Stimulated activated CD4-positive, alpha-beta T cell treated with anti-CD3 and anti-CD28 coated beads, TNF-alpha, amount 100 ng/mL, for 24 hours (primary cell): ENCODE measurements around the gene HOXA5.

ENCODE experiments used
- DNase-seq, 3 experiments: peaks; one replicate each; pipeline ENCODE4 v3.0.0-alpha.2; 2020; ENCODE audit warnings: low read depth in 3 of 3

Gene HOXA5

DNA sequence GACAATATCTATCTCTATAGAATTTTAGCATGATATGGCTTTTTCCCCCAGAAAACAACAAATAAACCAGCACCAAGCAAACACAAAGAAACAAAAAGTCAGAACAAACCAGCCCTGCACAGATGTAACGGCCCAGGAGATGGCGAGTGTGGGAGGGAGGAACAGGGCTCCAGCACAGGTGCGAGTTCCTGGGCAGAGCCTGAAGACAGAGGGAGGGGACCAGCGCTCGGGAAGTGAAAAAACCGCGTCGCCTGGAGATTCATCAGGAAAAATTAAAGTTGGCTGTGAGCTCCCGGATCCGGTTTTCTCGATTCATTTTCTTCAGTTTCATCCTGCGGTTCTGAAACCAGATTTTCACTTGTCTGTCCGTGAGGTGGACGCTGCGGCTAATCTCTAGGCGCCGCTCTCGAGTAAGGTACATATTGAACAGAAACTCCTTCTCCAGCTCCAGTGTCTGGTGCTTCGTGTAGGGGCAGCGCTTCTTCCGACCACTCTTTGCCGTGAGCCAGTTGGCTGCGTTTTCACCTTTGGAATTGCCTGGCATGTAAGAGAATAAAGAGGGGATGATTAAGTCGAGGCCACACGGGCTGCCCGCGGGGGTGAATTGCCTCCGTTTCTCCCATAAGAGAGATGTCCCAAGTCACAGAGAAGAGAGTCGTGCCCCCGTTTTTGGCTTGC lies 28.3 kb upstream of the HOXA5 start:
- DNase-seq: no peak

DNA sequence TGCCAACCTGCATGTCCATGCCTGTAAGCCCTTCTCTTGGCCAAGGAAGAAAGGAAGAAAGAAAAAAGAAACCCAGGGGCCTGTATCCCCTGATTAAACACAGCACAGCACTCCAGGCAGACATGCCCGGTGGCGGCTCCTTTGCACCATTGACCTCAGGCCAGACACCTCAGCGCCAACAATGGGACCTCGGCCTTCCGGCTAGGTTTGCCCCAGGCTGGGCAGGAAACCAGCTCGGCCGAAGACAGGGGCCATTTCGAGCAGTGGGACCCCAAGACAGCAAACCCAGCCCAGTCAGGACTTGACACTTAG lies 27.8 kb upstream of the HOXA5 start:
- no peak for DNase-seq

DNA sequence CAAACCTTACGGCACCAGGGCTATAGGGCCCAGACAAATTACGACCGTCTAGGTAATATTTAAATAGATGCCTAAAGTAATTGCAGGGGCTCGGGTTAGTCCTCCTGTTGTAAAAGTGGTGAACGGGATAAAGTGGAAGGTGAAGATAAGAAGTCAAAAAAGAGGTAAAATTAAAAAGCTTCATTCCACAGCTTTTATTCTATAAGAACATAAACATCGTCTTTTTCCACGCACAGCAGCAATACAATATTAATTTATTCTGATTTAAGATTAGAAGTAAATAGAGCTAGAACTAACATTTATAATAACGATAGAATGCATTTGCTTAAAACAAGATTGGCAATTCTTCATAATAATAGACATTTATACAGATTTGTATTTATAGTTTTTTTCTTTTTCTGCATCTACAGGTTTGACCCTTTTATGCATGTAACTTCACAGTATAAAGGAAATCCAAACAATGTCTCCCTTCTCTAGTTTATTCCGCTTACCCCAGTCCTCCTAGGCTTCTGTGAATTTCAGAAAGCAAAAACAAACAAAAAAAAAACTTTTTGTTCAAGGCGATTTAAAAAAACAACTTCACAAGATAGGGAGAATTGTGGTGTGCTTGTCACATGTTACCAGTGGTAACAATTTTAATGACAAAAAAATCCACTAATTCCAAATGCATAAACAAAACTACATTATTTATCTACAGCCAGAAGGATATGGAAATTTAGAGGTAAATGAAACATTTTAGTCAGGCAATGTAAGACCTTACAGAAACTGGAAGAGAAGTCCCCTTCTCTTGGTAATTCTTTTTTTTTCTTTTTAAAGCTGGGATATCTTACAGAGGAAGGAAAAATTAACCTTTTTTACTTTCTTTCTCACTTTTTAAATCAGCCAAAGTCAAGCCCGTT lies 27.2 kb upstream of the HOXA5 start:
- DNase-seq: no peak

DNA sequence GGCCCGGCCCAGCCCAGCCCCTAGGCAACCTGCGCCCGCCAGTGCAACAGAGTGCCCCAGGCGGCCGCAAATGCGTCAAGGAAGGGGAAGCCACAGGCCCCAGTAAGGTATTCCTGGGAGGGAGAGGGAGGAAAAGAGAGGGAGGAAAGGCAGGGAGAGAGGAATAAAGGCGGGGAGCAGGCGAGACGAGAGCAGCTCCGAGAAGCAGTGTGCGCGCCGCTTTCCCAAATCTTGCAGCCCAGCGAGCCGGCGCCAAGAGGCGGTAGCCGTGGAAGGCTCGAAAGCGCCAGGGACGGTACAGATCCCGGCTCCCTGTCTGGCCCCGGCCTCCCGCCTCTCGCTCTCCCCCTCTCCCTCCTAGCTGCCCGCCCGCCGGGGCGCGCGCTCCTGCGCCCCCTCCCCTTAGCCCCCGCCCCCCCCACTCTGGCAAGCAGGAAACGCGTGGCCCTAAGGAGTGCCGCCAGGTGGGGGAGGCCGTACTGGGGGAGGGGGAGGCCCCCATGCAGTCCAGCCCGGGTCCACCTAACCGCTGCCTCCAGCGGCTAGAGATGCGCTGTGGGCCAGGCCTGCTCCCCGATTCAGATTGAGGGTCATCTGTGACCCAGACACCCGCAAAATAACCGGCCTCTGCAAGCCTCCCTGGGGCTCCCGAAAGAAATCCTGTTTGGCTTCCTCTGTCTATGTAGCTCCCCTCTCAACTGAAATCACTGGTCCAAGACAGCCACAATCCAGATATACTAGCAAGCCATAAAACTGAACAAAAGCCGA lies 26.4 kb upstream of the HOXA5 start:
- DNase-seq: no peak

DNA sequence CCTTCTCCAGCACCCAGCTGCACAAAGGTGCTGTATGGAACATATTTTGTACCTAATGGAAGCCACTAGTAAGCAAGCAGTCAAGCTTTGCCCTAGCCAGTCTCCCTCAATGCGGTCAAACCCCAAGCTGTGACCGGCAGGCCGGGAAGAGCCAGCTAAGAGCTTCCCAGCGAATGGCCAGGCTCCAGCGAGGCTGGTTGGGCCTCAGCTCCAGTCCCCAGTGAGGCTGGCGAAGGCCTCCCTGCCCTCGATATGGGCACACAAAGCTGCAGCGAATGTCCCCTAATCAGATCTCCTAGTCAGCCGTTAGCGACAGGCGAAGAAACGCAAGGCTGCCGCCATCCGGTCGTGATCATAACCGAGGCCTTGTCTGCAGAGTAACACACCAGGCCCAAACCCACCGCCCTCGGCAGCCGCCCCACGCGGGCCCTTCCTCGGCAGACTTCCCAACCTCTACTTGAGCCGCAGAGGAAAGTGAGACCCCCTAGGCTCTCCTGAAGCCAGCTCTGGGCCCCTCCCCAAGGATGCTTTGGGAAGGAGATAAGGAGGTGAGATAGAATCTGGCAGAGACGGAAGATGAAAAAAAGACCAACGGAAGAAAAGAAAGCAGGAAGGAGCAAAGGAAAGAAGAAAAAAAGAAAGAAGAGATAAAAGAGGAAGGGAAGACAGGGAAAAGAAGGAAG lies 24.9 kb upstream of the HOXA5 start:
- DNase-seq: no peak

DNA sequence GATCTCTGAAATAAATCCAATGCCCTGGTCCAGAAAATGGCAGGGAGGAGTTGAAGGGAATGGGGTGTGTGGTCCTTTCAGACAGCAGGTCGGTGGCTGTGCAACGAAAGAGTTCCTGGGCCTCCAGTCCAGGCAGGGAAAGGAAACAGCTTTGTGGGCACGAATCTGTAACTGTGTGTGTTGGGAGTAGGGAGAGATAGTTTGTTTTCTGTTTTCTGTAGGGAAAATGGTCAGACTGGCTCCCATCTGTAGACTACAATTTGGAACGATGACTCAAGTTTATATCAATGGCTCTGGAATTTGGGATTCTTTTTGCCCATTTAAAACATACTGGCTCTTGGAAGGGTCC lies 24.4 kb upstream of the HOXA5 start:
- DNase-seq: no peak

DNA sequence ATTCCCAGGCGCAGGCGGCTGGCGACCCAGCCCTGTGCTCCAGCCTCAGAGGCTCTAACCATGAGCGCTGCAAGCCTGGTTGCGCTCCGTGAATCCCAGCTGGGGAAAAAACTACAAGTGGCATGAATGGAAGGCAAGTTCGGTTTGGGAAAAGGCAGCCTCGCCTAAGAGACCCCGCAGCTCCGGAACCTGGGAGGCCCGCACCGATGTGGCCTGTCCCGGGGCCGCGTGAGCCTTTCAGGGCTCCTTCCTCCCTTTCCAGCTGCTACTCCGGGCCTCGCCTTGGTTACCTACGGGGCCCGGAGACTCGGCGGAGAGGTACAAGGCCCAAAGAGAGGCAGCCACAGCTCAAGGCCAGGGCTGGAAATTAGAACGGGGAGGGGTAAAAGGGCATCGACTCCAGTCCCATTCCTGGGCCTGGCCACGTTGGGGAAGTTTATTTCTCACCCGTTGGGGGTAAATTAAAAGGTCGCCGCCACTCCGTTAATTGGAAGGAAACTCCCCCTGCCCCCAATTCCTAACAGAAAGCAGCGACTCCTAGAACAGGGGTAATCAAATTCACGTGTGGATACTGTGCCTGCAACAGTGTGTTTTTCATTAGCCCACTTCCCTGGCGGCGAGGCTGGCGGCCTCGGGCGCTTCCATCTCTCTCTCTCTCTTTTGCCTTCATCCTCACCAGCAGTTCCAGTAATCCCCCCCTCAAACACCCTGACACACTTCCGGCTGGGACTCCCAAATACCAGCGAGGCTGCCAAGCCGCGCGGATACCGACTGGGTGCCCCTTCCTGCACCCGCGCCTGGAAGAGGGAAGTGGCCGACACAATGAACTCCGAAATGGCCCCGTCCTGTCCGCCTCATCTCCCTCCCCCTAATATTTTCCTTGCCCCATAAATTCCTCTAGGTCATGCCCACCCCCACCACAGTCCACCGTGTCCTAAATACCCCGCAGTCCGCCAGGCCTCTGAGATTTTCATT lies 23.3 kb upstream of the HOXA5 start:
- no peak for DNase-seq

DNA sequence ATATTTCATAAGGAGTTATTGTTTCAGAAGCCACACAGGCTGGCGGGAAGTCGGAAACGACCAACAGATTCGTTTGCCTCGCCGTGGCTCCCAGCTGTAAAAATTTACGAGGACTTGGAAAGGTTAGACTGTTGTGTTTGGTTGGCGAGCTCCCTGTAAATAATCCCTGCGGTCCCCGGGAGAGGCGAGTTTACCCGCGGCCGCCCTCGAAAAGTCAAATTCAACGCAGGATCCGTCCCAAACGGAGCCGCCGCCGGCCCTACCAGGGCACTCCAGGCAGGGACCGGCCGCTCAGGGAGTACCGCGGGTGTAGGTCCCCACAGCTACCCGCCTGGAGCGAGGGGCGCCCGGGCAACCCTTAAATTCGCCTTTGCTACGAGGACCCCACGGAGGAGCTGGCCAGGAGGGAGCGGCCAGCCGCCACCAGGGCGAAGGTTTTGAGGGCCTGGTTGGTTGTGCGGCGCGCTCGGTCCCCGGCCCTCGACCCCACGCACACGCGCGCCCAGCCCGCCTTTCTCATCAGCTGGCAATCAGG lies 22.6 kb upstream of the HOXA5 start:
- DNase-seq: no peak

DNA sequence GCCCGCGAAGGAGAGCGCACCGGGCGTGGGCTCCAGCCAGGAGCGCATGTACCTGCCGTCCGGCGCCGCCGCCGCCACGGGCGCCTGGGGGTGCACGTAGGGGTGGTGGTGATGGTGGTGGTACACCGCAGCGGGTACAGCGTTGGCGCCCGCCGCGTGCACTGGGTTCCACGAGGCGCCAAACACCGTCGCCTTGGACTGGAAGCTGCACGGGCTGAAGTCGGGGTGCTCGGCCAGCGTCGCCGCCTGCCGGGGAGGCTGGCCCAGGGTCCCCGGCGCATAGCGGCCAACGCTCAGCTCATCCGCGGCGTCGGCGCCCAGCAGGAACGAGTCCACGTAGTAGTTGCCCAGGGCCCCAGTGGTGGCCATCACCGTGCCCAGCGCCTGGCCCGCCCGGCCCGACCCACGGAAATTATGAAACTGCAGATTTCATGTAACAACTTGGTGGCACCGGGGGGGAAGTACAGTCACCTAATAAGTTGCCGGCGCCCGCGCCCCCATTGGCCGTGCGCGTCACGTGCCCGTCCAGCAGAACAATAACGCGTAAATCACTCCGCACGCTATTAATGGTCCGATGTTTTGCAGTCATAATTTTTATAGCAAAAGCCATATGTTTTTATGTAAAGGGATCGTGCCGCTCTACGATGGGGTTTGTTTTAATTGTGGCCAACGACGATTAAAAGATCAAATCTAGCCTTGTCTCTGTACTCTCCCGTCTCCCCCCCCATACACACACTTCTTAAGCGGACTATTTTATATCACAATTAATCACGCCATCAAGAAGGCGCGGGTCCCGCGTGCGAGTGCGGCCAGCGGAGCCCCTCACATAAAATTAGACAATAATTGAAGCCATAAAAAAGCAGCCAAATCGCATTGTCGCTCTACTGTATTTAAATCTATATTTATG lies 21.9 kb upstream of the HOXA5 start, which contains the start of gene HOXA9:
Gene HOXA9 (minus strand): TSS at position 449 of the 907 bp plus-strand sequence. CDS start 80 bp downstream, at position 369.
- DNase-seq: no peak

DNA sequence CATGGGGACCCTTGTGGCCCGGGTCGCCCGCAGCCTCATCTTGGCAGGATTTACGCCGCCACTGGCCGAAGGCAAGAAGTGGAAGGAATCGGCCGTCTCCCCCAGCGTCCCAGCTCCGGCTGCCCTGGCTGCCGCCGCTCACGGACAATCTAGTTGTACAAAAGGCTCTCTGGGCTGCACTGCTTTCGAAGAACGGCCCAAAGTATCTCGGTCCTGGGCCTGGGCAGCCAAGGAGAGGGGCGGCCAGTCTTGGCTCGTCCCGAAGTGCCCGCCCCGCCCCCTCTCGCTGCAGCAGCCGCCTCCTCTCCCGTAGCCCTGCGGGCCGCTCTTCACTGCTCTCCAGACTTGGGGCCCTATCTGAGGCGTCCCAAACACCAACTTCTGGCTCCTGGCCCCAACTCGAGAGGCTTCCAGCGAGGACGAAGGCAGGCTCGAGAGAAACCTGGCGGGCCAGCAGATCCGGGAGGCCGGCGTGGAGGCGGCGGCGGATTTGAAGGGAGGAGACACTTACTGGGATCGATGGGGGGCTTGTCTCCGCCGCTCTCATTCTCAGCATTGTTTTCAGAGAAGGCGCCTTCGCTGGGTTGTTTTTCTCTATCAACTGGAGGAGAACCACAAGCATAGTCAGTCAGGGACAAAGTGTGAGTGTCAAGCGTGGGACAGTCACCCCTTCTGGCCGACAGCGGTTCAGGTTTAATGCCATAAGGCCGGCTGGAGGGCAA lies 21.0 kb upstream of the HOXA5 start:
- DNase-seq: no peak

DNA sequence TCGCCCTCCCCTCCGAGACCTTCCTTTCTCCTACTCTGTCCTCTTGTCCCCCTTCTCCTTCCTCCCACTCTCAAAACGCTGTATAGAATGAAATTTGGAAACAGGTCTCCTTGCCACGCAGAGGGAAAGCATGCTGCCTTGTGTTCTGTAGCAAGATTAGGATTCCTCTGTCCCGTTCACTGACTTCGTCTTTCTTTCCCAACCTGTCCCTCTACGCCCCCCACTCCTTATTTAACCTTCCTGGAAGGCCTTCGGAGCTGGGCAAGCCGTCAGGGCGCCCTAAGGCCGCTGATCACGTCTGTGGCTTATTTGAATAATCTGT lies 20.5 kb upstream of the HOXA5 start:
- DNase-seq: no peak

DNA sequence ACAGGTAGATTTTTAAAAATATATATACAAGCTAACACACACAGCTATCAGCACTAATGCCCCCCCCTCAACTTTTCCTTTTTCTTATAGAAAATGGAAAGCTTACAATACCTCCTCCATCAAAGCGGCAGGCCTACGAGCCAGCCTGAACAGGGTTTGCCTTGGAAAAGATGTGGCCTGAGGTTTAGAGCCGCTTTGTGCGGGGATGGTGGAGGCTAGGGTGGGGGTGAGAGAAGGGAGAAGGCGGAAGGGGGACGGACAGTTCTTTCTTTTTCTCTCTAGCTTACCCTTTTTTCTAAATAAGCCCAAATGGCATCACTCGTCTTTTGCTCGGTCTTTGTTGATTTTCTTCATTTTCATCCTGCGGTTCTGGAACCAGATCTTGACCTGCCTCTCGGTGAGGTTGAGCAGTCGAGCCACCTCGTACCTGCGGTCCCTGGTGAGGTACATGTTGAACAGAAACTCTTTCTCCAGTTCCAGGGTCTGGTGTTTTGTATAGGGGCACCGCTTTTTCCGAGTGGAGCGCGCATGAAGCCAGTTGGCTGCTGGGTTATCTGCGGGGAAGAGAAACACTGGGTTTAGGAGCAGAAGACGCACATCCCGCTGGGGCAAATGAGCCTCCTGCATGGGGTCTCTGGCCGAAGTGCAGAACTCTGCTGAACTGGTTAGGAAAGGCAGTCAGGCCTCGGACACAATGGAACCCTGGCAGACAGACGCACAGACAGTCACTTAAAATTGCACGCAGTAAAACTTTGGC lies 20.0 kb upstream of the HOXA5 start:
- no peak for DNase-seq

DNA sequence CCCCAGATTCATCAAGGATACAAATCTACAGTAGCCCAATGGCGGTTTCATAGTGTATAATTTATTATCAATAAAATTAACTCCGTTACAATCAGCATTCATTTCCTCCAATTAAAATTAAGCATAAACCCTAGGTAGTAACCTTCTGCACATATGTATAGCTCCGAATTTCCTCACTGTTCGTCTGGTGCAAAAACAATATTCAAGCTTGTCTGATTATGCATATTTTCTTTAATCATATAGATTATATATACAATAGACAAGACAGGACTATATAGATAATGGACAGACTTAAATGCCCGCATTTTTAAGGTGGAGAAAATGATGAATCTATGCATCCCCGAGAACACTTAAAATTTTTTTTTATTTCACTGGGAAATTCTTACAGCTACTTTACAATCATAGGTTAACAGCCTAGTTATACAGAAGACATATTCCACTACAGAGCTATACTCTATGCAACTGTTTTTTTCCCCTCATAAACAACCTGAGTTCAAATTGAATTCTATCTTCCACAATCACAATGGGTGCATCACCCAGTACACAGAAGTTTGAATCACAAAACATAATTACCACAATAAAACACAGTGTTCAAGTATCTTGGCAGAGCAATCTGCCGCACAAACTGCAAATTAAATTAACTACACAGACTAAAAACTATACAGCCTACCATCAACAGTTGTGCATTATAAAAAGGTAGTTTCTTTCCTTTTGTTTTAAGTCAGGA lies 19.2 kb upstream of the HOXA5 start:
- no peak for DNase-seq

DNA sequence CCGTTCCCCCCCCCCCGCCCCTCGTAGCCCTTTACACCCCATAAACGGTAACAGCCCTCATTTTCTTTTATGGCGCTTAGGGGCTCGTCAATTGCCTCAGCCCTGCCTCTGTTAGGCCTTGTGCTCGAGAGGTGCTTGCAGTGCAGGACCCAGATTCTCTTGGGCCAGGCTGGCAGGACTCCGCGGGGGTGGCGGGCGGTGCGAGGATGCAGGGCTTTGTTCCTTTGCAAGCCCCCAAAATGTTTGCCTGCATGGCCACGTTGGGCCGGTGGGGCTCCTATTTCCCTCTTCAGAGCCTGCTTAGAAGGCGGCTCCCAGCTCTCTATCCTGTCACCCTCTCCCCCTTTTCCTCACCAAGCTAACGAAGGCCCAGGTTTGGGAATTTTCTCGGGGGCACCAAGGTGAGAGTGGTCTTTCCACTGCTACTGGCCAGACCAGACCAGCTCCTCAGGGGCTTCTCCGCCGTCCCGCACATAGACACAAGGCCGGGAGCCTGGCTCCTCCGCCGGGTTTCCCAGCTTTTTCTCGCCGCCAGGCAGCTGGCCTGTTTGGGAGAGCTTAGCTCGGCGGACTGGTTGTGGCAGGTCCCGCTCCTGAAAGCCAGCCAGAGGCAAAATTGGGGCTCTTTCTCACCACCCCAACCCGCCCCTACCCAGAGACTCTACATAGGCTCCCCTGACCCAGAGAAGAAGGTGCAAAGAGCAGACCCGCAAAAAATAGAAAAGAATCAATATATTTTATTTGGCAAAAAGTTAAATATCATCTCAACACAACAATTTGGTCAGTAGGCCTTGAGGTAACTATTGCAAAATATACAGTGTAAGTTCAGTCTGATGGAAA lies 18.5 kb upstream of the HOXA5 start:
- no peak for DNase-seq

DNA sequence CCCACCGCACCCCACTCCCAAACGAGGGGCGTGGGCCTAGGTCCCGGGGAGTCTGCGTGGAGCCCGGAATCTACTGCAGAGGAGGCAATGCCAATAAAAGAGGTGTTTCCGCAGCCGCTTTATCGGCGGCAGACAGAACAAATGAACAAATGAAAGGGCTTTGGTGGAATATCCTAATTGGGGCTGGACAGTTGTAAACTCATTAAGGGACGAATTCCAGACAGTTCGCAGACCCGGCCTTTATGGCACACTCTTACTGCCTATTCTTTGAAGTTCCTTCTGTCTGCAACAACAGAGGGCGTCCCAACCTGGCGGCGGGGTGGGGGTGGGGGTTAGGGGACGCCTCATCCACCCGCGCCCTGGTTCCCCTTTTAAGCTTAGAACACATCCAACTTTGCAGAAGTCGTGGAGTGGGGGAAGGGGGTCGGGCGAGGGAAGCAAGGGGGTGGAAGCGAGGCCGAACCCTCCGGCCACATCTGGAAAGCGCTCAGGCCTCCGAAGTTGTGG lies 17.8 kb upstream of the HOXA5 start:
- no peak for DNase-seq

DNA sequence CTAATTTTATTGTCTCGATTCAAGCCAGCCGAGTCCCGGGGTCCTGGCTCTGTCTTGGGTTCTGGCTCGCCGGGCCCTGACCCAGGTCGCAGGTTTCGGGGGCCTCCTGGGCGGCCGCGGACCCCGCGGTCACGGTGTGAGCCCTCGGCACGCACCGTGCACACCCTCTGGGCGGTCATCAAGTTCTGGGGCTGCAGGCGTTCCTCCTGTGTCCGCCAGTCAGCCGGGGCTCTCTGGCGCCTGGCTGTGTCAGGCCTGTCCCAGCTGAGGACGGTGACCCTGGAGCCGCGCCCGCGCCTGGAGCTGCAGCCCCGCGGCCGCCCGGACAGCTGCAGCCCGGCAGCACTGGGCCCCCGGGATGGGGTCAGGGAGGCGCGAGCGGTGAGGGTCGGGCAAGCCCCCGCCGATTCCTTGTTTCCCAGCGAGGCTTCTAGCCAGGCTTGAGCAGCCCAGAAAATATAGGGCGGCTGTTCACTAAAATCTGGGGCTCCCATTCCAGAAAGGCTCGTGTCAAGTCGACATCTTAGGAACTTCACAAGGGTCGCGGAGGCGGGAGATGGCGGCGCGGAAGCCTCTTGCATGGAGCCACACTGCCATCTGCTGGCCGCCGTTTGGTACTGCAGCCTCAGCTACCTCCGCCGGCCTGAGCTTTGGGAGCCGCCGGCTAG lies 17.2 kb upstream of the HOXA5 start:
- peak; percentile 76 to 79 (median 76) for DNase-seq
